Prostate gland (tissue), 2 donors: ENCODE data around the gene MICAL3.

Experiments used
- CTCF ChIP-seq, 4 experiments: fragments of 200-600 bp in 2 of 4; fragments of 450-650 bp in 2 of 4; sonication (generic) in 2 of 4; IDR thresholded peaks; 1 replicate in 3 of 4; 2 replicates in 1 of 4; pipeline ENCODE4 v1.5.1; 2016 to 2019; ENCODE audit warnings: antibody characterized with exemption in 4 of 4, mild to moderate bottlenecking in 2 of 4, moderate library complexity in 2 of 4
- POLR2A ChIP-seq: fragments of 450-650 bp; IDR thresholded peaks from one replicate; pipeline ENCODE4 v1.6.1; 2016; ENCODE audit warnings: antibody characterized with exemption, mild to moderate bottlenecking
- POLR2AphosphoS5 ChIP-seq: sonication (generic); formaldehyde crosslinking; IDR thresholded peaks from one replicate; pipeline ENCODE4 v1.6.1; 2017; ENCODE audit warnings: antibody characterized with exemption

- TF ChIP-seq POLR2AphosphoS5 (no peak), CTCF (IDR thresholded peaks at IDR 0.05) (no peak), POLR2A (no peak)
Measured at GRCh38 chr22:17927062-17927461, 97.3 kb downstream of the MICAL3 start.
